CD4-positive, alpha-beta T cell treated with Interleukin-2 at 100 ng/mL for 4 hours (primary cell): ENCODE measurements around the gene GGACT.
"Not testable (repeated sequence)": the region's sequence is repeated elsewhere in the genome, so short reads cannot be mapped to it uniquely, and the experiment has no call there.

Source experiments
- DNase-seq: peaks from one replicate; pipeline ENCODE4 v3.0.0-alpha.2; 2020; ENCODE audit warnings: low spot score

GGACT gene

DNA sequence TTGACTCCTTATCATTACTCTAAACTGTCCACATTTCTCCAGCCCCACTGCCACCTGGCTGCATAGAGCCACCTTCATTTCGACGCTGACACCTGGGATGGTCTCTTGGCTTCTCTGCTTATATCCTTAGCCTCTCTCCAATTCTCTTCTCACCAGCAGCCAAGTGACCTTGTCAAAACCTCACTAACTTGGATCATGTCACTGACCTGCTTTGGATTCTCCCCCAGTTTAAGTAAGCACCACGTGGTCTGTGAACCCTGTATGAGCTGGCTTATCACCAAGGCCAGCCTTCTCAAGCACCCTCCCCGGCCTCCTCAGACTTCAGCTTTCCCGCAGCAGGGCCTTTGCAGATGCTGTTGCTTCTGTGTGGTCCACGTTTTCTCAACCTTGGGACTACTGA is 12.3 kb upstream of the GGACT start:
- DNase-seq, result no peak

DNA sequence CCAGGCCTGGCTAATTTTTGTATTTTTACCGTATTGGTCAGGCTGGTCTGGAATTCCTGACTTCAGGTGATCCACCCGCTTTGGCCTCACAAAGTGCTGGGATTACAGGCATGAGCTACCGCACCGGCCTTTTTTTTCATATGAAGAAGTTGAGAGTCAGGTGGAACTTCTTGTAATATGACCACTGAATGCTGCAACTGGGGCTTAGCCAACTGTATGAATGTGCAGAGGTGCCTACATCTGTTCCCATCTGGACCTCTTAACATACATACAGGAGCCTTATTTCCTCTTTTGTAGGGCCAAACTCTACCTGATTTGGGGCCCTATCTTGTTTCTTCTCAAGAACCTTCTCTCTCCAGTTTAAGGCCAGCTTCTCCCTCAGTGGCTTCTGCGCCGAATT is 11.9 kb upstream of the GGACT start:
- no peak for DNase-seq

DNA sequence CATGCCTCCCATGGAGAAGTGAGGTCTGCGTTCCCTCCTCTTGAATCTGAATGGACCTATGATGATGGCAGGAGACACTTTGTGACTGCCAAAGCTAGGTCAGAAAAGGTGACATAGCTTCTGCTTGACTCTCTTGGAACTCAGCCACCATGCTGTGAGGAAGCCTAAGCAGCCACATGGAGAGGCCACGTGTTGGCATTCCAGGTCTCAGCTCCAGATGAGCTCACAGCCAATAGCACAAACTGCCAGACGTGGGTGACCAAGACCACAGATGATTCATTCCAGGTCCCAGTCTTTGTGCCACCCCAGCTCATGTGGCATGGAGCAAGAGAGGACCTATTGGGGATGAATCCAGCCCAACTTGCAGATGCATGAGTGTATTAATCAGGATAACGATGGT is 8.7 kb upstream of the GGACT start:
- no peak for DNase-seq

DNA sequence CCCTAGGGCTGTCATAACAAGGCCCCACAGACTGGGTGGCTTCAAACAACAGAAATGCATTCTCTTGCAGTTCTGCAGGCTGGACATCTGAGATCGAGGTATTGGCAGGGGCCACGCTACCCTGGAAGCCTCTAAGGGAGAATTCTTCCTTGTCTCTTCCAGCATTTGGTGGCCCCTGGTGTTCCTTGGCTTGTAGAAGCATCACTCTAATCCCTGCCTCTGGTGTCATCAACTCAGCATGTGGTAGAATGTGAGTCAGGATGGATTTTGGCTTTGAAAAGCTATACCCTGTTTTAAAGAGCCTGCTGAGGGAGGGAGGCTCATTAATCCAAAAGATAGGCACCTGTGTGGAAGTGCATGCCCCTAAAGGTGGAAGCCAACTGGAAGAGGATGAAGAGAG is 7.9 kb upstream of the GGACT start:
- no peak for DNase-seq

DNA sequence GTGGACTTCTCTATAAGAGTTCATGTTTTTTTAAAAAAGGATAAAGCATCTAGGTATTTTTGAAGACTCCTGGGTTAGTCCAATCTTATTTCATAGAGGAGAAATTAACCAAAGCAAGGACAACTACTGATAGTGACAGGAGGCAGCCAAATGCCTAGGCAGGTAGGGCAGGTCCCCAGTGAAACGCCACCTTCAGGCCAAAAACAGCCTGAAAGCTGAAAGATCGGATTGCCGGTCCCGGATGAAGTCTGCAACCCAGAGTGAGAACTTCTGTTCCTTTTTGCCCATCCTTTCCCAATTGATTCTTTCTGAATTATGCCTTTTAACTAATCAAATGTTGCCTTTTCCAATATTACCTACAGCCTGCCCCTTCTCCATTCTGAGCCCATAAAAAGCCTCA is 6.1 kb upstream of the GGACT start:
- DNase-seq, result no peak

DNA sequence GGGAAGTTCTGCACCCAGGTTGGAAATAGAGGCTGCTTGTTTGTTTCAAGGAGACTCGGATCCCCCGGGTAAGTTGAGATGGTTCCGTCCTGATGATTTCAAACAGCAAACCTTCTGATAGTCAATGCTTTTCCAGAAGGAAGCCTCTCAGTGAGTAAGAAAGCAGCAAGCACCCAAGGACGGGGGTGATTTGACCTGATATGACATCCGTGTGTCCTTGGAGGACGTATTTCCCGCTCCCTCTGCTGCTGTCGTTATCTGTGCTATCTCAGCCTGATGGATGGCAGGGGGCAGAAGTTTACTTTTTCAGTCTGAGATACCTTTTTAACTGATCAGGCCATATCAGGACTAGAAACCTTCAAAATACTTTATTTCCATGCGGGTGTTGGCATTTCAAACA is 5.7 kb upstream of the GGACT start:
- DNase-seq, result no peak

DNA sequence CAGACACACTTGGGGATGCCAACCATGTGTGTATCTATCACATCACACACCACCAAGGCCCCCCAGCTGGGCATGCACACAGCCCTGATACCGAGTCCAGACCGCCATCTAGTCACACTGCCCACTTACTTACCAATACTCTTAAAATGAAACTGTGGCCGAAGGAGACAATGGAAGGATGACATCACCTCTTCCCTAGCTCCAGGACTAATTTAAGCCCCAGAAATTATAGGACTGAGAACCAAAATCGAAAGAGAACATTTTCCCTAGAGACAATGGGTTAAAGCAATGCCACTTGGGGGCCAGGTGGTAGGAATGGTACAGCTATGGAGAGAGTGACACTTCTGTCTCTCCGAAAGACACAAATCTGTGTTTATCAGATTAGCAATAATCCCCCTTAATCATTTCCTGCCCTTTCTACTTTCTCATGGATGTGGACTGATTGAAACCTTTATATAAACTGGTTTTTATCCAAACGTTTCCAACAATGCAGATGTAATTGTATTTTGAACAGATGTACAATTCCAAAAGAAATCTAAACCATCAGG is 663 bp upstream of the GGACT start:
- no peak for DNase-seq

DNA sequence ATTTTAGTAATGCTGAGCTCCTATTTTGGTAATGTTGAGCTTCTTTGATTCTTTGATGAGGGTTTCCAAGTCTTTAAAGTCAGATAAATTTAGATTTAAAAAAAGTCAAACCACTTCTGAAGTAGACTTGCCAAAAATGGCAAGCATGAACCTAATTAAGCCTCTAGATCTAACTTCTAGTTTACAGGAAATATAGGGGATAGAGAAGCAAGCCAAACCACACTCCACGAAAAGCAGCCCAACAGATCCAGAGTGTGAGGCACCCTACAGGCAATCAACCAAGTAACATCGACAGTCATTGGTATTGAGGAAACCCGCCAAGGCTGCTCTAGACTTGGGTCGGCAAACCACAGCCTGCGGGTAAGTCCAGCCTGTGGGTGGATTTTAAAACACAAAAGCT is 3.7 kb downstream of the GGACT start:
- DNase-seq, result peak; percentile 23

DNA sequence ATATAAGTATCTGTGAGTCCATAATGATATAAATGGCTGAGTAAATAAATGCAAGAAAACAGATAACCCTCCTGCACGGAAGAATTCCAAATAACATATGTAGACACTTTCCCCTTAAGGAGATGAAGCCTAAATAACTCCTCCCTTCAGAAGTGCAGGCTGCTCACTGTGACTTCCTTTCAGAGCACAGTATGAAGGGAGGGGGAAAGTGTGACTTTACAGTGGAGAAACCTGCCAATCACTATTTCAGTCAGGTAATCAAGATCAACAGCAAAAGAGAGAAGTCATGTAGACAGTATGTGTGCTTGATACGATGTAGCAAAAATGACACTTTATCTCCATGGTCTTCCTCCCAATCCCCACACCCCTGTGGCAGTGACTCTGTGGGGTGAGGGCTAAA is 7.1 kb downstream of the GGACT start:
- DNase-seq, result no peak

DNA sequence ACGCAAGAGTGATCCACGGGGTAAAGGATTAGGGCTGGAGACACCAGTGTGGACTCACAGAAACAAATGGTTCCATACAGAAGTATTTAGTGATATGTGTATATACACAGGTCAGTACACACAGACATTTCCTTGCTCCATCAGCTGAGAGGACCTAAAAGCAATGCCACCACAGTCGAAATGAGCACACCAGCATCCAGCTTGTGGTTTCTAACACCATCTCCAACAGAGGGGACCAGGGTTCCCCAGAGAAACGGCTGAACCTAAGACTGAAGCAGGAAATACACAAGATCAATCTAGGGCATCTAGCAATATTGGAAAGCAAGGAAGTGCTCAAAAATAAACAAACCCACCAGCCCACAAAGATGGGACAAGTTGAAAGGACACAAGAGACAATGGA is 7.6 kb downstream of the GGACT start:
- no peak for DNase-seq

DNA sequence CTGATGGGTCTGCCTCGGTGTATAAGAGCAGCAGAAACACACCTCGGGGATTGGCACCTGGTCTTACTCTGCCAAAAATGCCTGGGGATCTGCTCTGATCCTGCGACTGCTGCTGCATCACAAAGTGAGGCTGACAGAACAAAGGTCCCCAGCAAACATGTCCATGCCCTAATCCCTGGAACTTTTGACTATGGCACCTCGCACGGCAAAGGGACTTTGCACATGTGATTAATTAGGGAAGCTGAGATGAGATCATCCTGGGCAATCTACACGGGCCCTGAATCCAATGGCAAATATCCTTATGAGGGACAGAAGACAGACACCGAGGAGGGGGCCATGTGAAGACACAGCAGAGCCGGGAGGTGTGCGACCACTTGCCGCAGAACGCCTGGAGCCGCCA is 8.5 kb downstream of the GGACT start:
- DNase-seq, result no peak

DNA sequence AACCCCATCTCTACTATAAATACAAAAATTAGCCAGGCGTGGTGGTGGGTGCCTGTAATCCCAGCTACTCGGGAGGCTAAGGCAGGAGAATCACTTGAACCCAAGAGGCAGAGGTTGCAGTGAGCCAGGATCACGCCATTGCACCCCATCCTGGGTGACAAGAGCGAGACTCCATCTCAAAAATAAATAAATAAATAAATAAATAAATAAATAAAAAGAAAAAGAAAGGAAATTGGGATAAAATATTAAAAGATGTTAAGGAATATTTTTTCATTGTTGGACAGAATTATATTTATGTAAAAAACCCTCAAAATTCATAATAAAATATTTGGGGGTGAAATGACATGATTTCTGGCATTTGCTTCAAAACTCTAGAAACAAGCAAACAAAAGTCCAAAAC is 11.3 kb downstream of the GGACT start:
- DNase-seq, result not testable (repeated sequence)

DNA sequence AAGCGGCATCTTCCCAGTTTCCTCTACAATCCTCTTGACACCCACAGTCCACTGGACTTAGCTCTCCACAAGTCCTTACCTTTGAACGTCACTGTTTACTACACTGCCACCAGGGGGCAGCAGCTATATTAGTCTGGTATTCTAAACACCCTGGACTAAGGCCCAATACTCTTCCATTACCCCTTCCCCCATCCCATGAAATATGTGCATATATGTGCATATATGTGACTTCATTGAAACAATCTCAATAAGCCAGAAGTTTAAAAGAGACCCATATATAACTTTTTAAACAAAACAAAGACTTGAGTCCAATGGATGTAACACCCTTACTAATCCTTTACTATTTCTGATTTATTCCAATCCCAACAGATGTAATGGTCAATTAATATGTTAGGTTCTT is 15.5 kb downstream of the GGACT start:
- peak; percentile 80 for DNase-seq

DNA sequence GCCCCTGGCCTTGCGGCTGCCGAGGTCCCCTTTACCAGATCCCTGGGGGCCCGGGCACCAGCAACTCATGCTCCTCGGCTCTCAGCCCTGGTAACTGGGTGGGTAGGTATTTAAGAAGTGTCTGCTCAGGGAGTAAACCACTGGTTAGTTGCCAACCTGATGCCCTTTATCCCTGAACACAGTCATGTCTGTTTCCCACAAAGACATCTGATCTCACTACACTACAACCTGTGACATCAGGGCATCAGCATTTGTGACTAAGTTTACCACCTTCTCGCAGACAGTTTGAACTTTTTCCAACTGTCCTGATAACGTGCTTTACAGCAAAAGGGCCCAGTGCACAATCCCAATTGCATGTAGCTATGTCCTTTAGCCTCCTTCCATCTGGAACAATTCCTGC is 22.0 kb downstream of the GGACT start:
- no peak for DNase-seq

DNA sequence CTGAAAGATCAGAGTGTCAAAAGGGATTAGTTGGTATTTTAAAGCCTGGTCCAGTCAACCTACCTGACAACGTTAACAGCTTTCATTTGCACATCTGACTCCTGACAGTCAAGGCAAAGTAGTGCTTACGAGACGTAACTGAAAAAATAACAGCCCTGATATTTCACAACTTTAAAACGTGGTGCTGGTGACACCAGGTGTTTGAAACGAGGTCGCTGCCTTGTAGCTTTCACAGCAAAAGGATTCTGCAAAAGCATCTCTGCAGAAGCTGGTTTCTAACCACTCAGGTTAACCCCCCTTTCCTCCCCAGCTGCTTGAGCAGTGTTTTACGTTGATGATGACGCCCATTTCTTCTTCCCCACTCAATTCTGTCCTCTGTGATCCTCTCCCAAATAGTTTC is 23.3 kb downstream of the GGACT start:
- DNase-seq, result no peak

DNA sequence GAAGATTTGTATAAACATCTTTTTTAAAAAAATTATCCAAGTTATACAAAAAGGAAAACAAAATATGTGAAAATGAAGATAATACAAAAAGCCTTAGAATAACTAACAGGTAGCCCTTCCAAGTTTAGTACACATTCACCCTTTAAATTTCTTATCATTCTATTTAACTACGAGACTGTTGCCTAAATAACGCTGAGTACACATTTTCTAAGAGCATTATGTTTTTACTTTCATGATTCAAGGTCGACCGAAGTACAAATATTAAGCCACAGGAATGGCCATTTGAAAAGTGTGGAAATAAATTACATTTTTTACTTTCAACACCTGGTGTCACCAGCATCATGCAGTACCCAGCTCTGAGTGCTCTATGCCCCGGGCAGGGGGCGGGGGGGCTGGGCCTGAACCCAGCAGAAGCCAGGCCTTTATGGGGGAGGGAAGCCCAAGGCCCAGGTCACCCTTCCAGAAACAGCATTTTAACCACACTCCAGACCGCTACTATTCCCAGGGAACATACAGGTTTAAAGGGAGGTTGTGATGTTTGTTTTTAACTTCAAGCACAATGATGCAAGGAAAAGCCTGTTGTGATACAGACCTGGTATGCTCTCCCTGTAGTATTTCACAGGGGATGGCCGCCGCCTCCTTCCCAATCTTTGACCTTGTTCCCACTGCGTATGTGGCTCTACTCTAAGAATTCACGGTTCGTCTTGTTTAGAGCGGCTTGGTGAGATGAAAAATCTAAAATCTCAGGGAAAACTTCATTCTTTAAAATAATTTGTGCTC is 24.0 kb downstream of the GGACT start:
- DNase-seq, result no peak

DNA sequence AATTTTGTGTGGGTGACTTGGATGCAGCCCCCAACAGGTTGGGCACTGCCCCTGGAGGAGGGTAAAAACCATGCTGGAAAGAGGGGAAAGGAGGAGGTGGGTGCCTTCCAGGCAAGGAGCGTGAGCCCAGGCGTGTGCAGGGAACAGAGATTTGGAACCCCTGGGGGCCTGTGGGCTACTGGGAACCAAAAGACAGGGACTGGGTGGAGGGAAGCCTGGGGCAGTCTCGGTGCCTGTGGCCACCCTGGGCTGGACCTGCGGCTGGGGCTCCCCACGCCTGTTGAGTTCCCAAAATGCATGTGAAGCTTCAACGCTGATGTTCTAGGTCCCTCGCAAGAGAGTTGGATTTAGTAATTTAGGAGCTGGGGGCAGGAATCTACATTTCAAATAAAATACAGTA is 24.8 kb downstream of the GGACT start:
- no peak for DNase-seq

DNA sequence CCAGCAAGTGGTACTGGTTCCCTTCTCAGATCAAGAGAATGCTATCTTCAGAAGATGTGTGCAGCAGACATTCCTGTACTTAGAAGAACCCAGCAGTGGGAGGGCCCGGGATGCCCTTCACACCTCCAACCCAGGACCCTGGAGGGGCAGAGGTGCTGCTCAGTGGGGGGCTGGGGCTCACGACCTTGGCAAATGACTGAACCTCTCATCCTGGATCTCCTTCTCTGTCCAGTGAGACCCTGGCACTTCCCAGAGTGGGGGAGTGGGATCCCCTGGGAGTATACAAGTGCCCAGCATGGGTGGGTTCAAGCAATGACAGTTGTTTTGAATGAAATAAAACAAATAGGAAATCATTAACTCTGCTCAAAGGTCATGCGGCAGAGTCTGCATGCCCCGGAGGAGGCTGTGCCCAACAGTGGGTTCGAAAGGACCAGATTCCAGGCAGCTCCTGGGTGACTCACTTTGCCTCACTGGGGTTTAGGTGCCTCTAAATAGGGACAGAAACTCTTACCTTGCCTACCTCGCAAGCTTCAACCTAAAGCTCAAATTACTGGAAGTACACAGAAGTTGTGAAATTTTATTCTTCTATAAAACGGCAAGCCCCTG is 26.9 kb downstream of the GGACT start:
- no peak for DNase-seq

DNA sequence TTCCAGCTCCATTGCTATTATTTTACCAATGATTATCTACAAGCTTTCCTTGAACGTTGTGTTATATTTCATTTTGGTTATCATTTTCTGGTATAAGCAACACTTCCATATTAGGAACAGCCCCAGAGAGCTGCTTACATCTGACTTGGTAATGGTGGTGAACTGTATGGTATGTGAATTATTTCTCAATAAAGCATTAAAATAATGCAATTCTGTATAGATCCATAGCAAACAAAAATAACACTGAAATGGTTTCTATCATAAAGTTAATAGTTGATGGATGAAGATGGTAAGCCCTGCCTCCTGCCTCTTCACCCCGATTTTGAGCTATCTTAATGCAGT is 27.5 kb downstream of the GGACT start:
- DNase-seq, result no peak

DNA sequence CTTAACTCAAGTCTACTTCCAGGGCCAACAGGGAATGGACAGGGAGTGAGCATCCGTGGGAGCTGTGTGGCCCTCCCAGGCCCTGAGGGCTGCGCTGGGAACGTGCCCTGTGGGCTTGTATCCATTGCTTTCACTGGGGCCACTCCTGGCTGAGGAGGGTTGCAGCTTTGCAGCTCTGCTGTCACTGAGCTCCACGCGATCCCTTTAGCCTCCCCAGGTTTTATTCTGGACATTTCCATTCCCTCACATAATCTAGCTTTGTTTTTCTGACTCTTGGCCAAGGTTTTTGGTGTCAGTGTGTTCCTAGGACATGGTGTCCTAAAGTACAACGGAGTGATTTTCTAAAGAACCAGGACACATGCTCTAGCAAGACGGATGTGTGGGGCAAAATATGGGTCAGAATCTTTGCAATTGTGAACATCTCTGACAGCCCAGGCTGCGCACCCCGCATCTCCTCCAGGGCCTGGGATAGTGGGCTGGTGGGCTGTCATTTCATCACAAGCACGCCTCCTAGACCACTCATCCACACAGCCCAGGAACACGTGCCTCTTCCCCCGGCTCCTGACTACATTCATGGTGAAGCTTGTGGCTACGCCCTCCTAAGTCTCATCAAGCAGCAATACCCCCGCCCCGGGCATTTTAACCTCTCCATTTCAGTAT is 28.0 kb downstream of the GGACT start:
- DNase-seq, result no peak

DNA sequence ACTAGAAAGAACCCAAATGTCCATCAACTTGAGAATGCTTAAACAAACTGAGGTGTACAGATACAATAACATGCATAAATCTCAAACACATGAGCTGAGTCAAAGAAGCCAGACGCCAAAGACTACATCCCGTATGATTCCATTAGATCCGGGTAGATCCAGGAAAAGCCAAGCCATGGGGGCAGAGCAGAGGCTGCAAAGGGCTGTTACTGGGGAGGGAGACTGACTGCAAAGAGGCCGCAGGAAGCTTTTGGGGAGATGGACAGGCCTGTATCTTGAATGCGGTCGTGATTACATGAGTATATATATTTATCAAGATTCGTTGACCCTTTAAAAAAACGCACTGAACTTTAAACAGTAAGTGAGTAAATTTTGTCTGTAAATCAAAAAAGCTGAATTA is 28.7 kb downstream of the GGACT start:
- no peak for DNase-seq

DNA sequence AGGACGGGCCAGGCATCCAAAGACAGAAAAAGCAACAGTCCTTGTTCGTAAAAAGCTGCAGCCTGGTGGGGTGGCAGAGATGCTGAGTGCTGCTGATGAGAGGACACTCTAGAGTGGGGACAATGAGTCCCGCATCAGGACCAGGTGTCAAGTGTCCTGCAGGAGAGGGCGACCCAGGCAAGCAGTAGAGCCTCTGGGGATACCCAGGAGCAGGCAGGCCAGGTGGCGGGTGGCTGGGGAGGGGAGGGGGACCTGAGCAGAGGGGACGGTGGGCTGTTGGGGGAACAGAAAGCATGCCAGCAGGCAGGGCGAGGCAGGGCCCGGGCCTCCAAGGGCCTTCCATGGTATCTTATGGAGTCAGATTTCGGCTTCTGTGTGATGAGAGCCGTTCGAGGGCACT is 35.8 kb downstream of the GGACT start:
- DNase-seq, result no peak

DNA sequence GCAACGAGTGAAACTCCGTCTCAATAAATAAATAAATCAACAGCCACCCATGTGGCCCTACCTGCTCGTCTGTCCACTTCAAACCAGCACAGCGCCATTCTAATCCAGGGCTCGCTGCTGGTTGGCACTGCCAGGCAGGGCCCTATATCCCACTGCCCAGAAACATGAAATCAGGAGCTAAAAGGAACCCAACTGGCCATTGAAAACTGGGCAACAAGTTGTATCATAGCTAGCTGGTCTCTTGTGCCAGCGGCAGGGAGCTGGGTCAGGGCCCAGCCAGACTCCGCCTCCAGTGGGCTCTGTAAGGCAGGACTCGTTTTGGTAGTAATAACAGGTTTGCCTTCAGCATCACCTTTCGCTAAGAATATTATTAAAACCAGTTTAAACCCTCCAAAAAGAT is 39.3 kb downstream of the GGACT start:
- DNase-seq, result no peak
